HG03097 (cell line): Measurements from ENCODE around the gene GPR137.

Source experiments
- ATAC-seq: cut with Tn5 transposase; IDR thresholded peaks from one replicate; pipeline ENCODE4 v1.9.1; 2021; ENCODE audit not compliant: unreplicated experiment, low FRiP score

Gene GPR137

DNA sequence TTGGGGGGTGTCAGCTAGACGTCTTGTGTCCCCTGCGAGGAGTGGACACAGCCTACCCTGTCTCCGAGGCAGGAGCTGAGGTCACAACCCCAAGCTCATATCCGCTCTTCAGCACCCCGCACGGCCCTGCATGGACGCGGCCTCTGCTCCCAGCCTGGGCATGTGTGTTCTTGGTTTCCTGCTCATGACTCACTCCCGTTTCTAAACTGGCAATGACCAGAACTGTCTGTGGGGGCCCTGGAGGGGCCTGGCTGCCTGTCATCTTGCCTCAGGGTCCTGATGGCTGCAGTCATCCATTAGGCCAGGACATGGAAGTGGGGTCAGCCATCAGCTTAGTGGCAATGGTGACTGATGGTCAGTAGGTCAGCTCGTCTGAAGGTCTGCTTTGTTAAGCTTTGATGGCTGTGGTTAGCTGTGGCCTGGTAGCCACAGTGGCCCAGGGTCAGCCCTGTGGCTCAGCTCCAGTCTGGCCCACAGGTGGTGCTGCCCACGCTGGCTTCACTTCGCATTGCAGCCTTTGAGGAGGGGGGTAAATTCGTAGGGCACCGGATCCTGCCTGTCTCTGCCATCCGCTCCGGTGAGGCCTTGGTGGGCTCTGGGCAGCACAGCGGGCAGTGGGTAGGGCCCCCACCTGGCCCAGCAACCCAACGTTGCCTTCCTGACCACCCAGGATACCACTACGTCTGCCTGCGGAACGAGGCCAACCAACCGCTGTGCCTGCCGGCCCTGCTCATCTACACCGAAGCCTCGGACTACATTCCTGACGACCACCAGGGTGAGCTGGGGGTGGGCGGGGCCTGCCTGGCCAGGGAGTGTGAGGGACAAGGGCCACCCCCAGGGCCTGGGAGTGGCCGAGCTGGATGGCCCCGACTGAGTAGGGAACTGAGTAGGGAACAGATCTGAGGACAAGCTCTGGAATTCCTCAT is 22.4 kb upstream of the GPR137 start:
- ATAC-seq, result no peak

DNA sequence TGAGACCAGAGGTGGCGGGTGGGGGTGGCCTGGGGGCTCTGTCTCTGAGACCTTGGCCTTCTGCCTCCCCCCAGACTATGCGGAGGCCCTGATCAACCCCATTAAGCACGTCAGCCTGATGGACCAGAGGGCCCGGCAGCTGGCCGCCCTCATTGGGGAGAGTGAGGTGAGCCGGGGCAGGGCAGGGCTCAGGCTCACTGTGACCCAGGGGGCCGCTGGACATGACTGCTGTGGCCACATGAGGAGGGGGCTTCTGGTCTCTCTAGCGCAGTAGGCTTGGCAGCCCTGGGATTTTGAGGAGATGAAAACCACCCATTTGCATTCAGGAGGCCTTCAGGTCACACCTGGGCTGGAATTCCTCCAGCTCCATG is 21.7 kb upstream of the GPR137 start:
- ATAC-seq, result no peak

DNA sequence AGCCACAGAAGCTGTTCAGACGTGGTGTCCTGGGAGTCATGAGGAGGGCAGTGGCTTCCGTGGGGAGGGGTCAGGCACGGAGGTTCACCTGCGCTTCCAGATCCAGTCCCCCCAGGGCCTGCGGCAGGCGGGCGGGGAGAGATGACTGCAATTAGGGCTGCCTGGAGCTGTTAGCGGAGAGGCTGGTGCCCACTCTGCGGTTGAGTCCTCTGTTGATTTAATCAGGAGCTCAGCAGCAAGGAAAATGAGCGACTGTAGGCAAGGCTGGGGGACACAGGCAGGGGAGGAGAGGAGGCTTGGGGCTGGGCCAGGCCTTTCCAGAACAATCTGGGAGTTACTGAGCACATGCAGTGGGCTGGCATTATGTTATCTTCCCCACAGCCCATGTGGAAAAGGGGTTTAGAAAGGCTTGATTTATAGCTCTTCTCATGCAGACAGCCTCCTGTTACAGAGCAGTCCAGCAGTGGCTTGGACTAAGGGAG is 21.2 kb upstream of the GPR137 start:
- no peak for ATAC-seq

DNA sequence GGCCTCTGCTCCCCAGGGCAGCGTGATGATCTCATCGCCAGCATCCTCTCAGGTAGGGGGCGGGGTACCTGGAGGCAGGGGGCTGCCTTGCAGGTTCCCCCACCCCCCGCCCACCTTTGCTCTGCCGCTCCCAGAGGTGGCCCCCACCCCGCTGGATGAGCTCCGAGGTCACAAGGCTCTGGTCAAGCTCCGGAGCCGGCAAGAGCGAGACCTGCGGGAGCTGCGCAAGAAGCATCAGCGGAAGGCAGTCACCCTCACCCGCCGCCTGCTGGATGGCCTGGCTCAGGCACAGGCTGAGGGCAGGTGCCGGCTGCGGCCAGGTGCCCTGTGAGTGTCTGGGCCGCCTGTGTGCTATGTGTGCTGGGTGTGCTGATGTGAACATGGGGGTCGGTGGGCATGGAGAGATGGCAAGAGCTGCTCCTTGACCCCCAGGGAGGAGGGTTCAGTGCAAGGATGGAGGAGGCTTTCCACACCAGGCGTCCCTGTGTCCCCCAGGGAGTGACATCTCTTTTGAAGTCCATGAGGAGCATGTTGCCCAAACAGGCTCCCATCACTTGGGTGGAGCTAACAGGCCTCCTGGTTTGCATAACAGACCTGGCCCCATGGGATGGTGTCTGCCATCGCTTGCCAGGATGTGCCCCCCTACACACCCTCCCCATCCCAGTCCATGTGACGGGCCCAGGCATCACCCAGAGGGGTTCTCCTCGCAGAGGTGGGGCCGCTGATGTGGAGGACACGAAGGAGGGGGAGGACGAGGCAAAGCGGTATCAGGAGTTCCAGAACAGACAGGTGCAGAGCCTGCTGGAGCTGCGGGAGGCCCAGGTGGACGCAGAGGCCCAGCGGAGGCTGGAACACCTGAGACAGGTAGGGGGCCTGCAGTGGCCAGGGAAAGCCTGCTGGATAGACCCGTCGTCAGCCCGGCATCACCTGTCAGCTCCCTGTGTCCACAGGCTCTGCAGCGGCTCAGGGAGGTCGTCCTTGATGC is 20.2 kb upstream of the GPR137 start:
- ATAC-seq, result no peak

DNA sequence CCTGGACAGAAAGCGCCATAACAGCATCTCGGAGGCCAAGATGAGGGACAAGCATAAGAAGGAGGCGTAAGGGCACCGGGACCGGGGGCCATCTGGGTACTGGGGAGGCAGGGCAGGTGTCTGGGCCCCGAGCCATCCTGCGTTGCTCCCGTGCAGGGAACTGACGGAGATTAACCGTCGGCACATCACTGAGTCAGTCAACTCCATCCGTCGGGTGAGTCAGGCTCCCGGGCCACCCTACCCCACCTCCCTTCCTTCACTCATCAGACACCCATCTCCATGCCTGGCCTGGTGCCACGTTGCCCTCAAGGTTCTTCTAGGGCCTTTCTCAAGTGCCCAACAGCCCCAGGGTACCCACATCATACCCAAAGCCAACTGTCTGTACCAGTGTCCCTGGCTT is 19.3 kb upstream of the GPR137 start:
- ATAC-seq, result no peak

DNA sequence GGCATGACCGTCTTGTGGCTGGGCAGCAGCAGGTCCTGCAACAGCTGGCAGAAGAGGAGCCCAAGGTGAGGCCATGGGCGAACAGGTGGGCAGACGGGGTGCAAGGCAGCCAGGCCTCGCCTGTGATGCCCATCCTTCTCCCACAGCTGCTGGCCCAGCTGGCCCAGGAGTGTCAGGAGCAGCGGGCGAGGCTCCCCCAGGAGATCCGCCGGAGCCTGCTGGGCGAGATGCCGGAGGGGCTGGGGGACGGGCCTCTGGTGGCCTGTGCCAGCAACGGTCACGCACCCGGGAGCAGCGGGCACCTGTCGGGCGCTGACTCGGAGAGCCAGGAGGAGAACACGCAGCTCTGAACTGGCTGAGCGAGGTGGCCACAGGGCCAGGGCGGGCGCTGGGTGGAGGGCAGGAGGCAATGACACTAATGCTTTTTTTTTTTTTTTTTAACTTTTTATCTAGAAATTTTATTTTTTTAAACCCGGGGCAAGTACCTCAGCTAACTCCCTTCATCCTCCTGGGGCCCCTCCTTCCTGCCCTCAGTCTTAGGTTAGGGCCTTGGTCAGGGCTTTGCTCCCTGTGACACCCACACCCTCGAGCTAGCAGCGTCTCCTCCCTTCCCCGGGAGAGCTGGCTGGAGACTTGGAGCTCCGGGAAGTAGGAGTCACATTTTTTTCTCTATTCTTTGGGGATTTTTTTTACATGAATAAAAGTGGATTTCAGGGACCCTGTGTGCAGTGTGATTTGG is 18.3 kb upstream of the GPR137 start:
- no peak for ATAC-seq

DNA sequence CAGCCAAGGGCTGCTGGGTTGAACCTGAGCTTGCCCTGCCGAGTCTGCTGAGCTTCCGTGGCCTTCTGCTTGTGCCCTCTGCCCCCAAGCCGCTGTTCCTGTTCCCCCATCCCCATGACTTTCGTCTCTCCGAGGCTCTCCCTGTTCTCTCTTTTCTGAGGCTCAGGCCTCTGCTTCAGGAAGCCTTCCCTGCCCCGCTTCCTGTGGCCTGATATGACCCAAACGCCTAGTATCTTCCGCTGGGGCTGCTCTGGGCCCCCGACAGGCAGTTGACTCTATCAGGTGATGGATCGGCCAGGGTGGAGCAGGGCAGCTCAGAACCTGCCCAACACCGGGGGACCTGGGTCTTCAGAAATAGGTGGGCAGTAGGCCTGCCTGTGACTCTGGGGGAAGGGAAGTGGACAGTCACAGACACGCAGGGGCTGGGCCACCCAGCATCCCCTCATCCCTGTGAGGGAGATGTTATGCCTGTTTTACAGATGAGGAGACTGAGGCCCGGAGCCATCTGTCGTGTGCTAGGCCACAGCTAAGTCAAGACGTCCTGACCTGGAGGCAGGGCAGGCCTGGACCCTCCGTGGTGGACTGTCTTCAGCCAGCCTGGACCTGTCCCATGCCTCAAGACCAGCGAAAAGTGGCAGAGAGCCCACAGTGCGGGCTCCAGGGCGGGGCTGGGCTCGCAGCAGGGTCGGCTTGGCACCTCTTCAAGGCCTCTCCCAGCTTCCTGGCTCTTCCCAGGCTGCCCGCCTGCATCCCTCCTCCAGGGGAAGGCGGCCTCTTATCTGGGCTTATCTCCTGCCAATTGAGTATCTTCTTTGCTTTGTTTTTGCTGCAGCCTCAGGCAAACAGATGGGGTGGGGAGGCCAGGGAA is 17.4 kb upstream of the GPR137 start:
- no peak for ATAC-seq

DNA sequence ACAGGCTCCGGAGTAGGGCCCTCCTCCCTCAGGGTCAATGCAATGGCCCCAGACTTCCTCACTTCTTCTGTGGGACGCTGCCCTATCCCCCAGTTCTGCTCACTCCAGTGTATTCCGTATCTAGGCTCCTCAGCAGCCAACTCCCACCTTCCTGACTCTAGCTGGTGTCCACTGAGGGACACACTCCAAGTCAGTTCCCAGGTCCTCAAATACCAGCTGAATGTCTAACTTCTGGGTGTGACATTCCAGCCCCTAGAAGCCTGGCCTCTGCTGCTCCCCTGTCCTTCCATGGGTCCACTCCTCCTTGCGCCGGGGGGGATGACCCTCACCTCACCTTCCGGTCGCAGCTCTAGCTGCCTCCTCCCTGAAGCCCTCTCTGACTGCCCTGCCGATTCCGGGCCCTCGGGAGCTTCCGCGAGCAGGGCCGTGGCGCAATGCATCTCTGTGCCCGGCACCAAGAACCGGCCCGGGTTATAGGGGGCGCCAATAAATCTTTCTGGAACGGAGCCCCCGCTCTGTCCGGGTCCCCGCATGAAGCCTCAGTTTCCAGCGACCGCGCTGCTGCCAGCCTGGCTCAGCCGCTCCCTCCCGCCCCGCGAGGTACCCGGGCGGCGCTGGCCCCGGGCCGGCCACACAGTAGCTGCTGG is 16.6 kb upstream of the GPR137 start:
- peak; percentile 15 for ATAC-seq

DNA sequence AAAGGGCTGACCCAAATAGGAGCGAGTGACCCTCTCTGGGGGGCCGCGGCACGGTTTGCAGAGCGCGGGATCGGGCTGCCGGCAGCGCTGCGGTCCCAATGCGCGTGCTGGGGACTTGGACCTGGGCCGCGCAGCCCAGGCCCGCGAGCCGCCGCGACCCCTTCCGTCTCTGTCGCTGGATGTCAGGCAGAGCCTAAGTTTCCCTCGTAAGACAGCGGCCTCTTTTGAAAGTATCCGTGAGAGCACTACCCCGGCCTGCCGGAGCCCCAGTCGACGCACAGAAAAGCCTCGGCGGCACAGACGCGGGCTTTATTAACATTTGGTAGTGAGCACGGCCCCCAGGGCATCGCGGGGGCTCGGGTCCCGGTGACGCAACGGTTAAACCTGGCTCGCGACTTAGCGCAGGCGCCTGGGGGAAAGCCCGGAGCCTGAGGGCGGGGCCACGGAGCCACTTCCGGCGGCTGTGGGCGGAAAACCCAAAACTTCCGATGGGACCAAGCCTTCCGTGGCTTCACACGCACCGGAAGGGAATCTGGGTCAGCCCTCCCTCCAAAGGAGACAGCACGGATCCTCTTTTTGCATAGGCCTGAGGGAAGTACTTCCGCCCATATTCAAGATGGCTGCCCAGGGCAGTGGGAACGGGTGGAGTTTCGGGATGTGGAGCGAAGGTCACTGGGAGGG is 16.0 kb upstream of the GPR137 start:
- ATAC-seq, result peak; percentile 63

DNA sequence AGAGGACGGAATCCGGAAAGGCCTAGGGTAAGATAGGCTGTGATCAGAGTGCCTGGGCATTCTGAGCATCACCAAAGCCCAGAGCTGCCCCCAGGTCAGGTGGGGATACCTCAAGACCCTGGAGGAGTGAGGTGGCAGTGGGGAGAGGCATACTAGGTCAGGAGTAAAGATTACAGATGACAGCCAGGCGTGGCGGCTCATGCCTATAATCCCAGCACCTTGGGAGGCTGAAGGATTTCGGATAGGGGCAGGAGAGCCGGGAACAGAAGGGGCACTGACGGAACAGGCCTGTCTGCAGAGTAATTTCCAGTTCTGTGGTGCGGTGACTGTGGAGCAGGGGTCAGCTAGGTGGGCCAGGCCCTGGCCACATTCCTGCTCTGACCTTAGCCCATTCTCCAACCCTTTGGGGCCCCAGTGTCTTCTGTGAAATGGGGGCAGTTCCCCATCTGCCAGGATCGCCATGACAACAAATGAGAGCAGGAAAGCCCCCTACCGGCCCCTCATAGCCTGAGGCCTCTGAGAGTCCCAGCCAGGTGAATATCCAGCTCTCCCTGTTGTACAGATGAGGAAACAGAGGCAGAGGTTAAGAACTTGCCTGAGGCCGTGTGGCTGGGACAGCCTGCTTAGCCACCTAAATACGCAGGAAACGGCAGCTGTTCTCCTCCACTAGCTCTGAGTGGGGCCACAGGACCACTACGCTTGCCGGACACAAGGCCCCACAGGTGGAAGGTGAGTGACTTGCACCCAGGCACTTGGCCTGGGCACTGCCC is 10.4 kb upstream of the GPR137 start:
- no peak for ATAC-seq

DNA sequence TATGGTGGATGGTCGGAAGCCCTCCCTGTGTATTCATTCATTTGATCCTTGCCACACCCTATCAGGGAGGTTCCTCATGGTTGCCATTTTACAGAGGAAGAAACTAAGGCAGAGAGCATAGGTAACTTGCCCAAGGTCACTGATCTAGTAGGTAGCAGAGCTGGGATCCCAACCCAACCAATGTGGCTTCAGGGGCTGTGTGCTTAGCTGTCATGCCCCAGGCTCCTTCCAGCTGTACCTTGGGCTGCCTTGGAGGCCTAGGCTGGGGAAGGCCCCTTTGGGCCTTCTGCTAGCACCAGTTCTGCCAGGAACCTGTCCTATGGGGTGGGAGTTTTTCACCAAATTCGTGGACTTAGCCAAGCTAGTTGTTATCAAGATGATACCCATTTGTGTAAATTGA is 9.8 kb upstream of the GPR137 start:
- ATAC-seq, result no peak

DNA sequence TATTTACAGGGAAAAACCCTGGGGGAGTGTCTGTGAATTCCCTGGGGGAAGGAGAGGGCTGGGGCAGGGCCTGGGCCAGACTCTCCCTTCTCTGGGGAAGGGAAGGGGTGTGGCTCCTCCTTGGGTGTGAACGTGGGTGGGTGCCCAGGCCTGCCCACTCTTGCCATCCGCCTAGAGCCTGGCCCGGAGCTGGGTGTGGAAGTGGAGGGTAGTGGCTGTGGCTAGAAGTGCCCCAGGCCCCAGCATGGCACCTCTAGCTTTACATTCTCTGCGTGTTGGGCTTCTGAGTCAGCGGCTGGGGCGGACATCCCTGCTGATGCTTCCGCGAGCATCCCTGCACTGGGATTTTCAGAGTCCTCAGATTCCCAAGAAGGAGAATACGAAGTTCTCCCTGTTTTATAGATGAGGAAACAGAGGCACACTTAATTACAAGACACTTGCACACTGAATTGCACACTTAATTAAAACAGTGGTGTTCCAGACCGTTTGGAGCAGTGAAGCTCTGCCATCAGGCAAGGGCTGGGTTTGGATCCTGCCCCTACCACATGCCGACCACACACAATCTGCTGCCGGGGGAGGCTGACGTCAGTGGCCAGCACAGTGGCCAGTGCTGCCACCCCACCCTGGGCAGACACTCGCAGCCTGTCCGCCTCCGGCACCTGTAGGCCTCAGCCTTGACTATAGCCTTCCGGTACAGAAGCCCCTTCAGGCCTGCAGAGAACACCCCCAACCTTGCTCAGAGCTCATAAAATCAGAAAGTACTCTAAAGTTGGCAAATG is 8.8 kb upstream of the GPR137 start:
- no peak for ATAC-seq

DNA sequence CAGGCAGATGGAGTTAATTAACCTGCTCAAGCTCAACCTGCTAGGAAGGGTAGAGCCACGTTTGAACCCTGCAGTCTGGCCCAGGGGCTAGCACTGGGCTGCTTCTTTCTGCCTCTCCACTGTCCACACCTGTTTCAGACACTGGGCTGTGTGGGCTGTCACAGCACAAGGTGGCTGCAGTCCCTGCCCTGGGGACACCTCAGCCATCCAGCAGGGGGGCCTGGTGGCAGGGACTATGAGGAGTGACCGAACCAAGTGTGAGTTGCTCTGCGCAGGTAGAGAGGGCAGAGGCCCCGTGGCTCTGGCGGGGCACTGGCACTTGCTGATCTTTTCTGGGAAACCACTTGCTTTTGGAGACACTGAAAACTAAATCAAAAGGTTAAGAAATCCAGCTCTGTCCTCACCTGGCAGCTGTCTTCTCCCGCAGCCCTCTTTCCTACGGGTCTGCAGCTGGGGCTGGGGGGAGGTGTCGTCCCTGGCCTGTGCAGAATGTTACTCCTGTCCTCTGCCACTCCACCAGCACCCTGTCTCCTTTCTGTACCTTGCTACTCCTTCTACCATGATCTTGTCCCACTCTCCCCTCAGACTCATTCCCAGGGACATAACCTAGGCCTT is 7.0 kb upstream of the GPR137 start:
- no peak for ATAC-seq

DNA sequence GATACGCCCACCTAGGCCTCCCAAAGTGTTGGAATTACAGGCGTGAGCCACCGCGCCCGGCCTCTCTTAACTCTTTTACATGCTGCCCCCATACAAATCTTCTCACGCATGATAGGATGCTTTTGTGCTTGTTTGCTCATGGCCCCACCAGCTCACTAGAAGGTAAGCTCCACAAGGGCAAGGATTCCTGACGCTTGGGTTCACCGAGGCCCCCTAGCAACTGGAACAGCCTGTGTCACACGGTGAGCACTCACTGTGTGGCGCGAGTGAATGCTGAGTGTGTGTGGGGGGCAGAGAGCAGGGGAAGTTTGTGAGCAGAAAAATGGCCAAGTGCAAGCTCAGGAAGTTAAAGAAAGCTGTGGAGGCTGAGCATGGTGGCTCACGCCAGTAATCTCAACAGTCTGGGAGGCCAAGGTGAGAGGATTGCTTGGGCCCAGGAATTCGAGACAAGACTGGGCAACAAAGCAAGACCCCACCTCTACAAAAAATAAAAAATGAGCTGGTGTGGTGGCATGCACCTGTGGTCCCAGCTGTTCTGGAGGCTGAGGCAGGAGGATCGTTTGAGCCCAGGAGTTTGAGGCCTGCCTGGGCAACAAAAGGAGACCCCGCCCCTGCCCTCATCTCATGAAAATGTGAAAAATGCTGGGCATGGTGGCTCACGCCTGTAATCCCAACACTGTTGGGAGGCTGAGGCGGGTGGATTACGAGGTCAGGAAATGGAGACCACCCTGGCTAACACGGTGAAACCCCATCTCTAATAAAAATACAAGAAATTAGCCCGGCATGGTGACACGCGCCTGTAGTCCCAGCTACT is 3.5 kb upstream of the GPR137 start:
- ATAC-seq, result no peak

DNA sequence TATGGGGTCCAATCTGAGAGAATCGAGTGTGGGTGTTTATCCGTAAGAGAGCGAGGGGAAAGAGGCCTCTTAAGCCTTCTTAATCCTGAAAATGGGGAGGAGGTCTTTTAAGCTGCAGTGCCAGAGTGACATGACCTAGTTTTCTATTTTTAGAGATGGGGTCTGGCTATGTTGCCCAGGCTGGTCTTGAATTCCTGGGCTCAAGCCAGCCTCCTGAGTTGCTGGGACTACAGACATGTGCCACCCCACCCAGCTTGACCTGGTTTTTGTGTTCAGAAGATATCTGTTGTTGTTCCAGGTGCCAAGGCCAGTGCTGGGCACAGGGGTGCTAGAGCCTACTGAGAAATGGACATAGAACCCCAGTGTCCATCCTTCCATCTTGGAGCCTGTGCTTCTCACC is 2.6 kb upstream of the GPR137 start:
- no peak for ATAC-seq
